HL-60 (cell line): ENCODE results near the gene IKBKE.

Experiments used
- DNase-seq, 2 experiments: peaks; one replicate each; pipeline ENCODE4 v3.0.0-alpha.2; 2010 to 2020; ENCODE audit warnings: low read depth in 1 of 2, low spot score in 1 of 2
- H3K27ac ChIP-seq: fragments of 250-450 bp; sonication (Bioruptor Pico); replicated peaks from 2 replicates; pipeline ENCODE4 v1.5.1; 2020; ENCODE audit warnings: mild to moderate bottlenecking, moderate library complexity
- H3K27me3 ChIP-seq: fragments of 250-450 bp; sonication (Bioruptor Pico); 2 replicates; pipeline ENCODE4 v1.5.1; 2021; ENCODE audit warnings: mild to moderate bottlenecking, moderate library complexity; ENCODE audit not compliant: insufficient read depth, poor library complexity, severe bottlenecking
- H3K4me3 ChIP-seq: replicated peaks from 2 replicates; pipeline ENCODE4 v1.5.1; 2011; ENCODE audit warnings: mild to moderate bottlenecking, control low read depth, low read length; ENCODE audit not compliant: insufficient read depth
- GABPA ChIP-seq: IDR thresholded peaks from 2 replicates; pipeline ENCODE4 v1.6.1; 2012; ENCODE audit warnings: low read depth
- POLR2AphosphoS5 ChIP-seq: IDR thresholded peaks from 2 replicates; pipeline ENCODE4 v1.6.1; 2012; ENCODE audit warnings: low read depth
- REST ChIP-seq: IDR thresholded peaks from 2 replicates; pipeline ENCODE4 v1.6.1; 2012; ENCODE audit warnings: low read depth; ENCODE audit not compliant: insufficient replicate concordance
- SPI1 ChIP-seq: IDR thresholded peaks from 2 replicates; pipeline ENCODE4 v1.6.1; 2012; ENCODE audit warnings: low read depth, mild to moderate bottlenecking, borderline replicate concordance
- TF ChIP-seq, protein P1 (sequence below): IDR thresholded peaks from one replicate; pipeline ENCODE4 v1.5.1; 2011; ENCODE audit warnings: low read length, control low read depth, inconsistent platforms; ENCODE audit not compliant: insufficient read depth

Gene IKBKE

DNA sequence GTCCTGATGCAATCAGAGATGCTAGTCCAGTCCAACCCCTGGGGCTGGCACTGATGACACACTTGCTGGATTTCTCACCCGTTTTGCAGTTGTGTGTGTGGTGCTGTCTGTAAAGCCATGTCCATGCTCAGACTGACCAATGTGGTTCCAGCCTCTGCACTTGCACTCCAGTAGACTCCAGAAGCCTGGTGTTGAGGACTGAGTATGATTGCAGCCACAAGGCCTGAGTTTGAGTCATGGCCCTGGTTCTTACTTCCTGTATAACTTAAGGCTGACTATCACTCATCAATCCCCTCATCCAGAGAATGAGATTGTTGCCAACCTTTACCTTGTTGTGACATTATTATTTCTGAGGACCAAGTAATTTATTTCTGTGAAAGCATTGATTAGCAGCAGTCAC is 34.8 kb upstream of the IKBKE start:
- H3K27me3 ChIP-seq: no peaks in the 10 kb centered on the region
- H3K4me3 ChIP-seq: no peak overlapping the region
- TF ChIP-seq SPI1 (no peak), REST (no peak), POLR2AphosphoS5 (no peak)
- peak in 1 of 2 experiments; percentile 2 for DNase-seq
- no peak overlapping the region for H3K27ac ChIP-seq

DNA sequence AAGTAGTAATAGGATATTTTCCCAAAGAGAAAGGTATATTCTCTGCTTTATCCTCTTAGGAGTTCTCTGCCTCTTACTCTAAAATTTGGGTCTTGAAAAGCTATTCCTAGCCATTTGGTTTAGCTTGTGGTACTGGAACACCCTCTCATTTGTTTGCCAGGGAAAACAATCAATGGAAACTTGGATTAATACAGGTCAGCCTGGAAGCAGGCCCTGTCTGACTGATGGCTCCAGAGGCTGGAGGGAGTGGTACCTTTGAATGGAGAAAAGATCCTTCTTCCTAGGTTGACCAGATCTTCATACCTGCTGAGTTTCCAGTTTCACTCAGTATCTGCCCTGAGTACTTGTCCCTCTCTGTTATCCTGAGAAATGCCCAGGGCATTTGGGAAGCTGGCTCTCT is 31.7 kb upstream of the IKBKE start:
- Histone ChIP-seq H3K27ac (no peak overlapping the region), H3K4me3 (no peak overlapping the region), H3K27me3 (no peaks in the 10 kb centered on the region)
- DNase-seq: no peak
- TF ChIP-seq GABPA: no peak
- TF ChIP-seq, protein P1, sequence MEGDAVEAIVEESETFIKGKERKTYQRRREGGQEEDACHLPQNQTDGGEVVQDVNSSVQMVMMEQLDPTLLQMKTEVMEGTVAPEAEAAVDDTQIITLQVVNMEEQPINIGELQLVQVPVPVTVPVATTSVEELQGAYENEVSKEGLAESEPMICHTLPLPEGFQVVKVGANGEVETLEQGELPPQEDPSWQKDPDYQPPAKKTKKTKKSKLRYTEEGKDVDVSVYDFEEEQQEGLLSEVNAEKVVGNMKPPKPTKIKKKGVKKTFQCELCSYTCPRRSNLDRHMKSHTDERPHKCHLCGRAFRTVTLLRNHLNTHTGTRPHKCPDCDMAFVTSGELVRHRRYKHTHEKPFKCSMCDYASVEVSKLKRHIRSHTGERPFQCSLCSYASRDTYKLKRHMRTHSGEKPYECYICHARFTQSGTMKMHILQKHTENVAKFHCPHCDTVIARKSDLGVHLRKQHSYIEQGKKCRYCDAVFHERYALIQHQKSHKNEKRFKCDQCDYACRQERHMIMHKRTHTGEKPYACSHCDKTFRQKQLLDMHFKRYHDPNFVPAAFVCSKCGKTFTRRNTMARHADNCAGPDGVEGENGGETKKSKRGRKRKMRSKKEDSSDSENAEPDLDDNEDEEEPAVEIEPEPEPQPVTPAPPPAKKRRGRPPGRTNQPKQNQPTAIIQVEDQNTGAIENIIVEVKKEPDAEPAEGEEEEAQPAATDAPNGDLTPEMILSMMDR: no peak
- TF ChIP-seq POLR2AphosphoS5: no peak
- no peak for TF ChIP-seq REST
- TF ChIP-seq SPI1: no peak

DNA sequence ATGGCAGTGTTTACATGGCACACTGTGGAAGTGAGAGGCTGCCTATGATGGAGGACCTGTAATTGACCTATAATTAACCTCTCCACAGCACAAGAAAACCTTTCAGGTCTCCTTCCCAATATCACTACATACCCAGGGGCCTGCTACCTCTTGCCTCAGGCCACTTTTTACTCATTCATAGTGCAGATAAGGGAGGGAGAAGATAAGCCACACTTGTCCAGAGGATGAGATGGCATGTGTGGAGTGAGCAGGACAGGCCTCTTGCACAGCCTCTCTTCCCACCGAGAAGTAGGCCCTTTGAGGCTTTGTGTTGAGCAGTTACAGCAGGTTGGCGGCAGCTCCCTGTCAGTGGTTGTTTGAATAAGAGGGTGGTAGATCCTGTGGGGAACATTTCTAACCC is 31.1 kb upstream of the IKBKE start:
- no peak overlapping the region for H3K4me3 ChIP-seq
- no peak overlapping the region for H3K27ac ChIP-seq
- DNase-seq: no peak
- TF ChIP-seq REST: no peak
- TF ChIP-seq SPI1: no peak
- TF ChIP-seq POLR2AphosphoS5: no peak
- TF ChIP-seq GABPA: no peak
- TF ChIP-seq, protein P1: no peak
- H3K27me3 ChIP-seq: no peaks in the 10 kb centered on the region

DNA sequence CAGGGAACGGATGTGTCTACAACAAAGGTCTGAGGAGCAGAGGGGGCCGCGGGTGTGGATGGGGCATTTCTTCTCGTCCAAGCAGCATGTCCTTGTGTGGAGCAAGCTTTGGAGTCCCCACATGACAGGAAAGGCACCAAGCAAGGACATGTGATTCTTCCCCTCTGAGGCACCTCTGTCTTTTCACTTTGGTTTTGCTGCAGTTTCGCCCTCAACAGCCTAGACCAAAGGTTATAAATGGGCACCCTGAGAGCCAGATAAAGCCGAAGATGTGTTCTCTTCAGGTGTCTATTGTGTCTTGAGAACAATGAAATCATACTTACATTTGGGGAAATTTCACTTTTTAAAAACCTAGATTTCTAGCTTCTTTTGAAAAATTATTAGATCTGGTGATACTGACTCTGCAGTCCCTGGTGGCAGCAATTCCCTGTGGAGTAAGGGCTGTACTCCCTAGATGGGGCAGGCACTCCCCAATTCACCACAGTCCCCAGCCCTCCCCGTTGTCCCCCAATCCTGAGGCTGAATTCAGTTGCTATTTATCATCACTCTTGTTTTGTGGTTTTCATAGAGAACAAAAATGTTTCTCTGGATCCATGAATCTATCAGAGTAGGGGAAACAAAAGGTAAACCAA is 28.8 kb upstream of the IKBKE start:
- Histone ChIP-seq H3K27ac (no peak overlapping the region), H3K4me3 (no peak overlapping the region), H3K27me3 (no peaks in the 10 kb centered on the region)
- TF ChIP-seq POLR2AphosphoS5: no peak
- TF ChIP-seq, protein P1: no peak
- TF ChIP-seq GABPA: no peak
- TF ChIP-seq REST: no peak
- TF ChIP-seq SPI1: no peak
- no peak for DNase-seq
